Measurements from ENCODE around the gene KRTAP5-10. TPM values are rescaled to one million over a fixed set of nuclear protein-coding genes. Genes with fewer than 3 reads are reported as not detected.

KRTAP5-10 gene
- total and polyA plus RNA-seq, 9 of the 15 experiments (the other 6 are each of a cell fraction or from before 2014, with no cell fraction given), result not detected

GRCh38 chr11:71542879-71543777 is 22.2 kb upstream of the KRTAP5-10 start (continued):
- no peak for TF ChIP-seq ETS1 (conservative IDR thresholded peaks at IDR 0.05; ENCODE audit: control insufficient read depth, low read depth, low read length)

- ChIA-PET CTCF (ENCODE audit: low intra/inter-chr PET ratio) (no interaction called here), POLR2A (no interaction called here)
- H3K9me3 ChIP-seq (replicated peaks; ENCODE audit: control insufficient read depth, insufficient read depth, low read depth, low read length), result peaks cover 2% of the 10 kb centered on the region; the same call in 1 of the 2 replicates
- in situ Hi-C loops (cut with MboI), result no loop called here
- H4K20me1 ChIP-seq (replicated peaks; ENCODE audit: control insufficient read depth, insufficient read depth, low read length), result no peaks in the 10 kb centered on the region
- H3K4me3 ChIP-seq, result no peak overlapping the region
- no peaks in the 10 kb centered on the region for H3K36me3 ChIP-seq (ENCODE audit: control insufficient read depth, insufficient read depth, low read length)
- no peaks in the 10 kb centered on the region for H3K79me2 ChIP-seq (ENCODE audit: control insufficient read depth, insufficient read depth, low read length)
- H3K9me1 ChIP-seq (ENCODE audit: control insufficient read depth, insufficient read depth, low read length), result no peaks in the 10 kb centered on the region
- no peak for ATAC-seq
- 2% methylated on average over 8 of the region's 8 CpGs for WGBS (ENCODE audit: insufficient coverage, low coverage, missing lambda C conversion rate)
- no peak overlapping the region for H3K9ac ChIP-seq (ENCODE audit: insufficient read depth in 1 of 2, low read depth in 2 of 2, low read length in 2 of 2)
- FAIRE-seq, result no peak
- no peak for DNase-seq (ENCODE audit: extremely low read depth in 1 of 4, low spot score in 3 of 4)
- no peak overlapping the region for H3K4me2 ChIP-seq (ENCODE audit: insufficient read depth, low read length)
- peaks cover 0 to 4% of the 10 kb centered on the region in 2 experiments; a peak in 1 of 5 replicates for H3K4me1 ChIP-seq (replicated peaks in 1 of 2; ENCODE audit: control insufficient read depth in 2 of 2, insufficient read depth in 2 of 2, low read length in 2 of 2)
- BruUV-seq (replicated peaks), result no TSS peak
- no peak overlapping the region for H2AFZ ChIP-seq (ENCODE audit: low read depth, low read length)
- no peak for TF ChIP-seq HNRNPL (IDR thresholded peaks at IDR 0.05; ENCODE audit: low read depth, low read length)
- H3K27ac ChIP-seq (ENCODE audit: extremely low read depth, low read depth, low read length), result no peak overlapping the region
- intact Hi-C loops (cut with micrococcal nuclease), result no loop called here
- H3K27me3 ChIP-seq (ENCODE audit: control insufficient read depth in 2 of 2, insufficient read depth in 2 of 2, low read length in 2 of 2), result peaks cover 53 to 74% of the 10 kb centered on the region in 2 experiments
Measured at GRCh38 chr11:71543866-71544265, 21.5 kb upstream of the KRTAP5-10 start.
